Hepatocyte (in vitro differentiated cells): ENCODE results near the gene SLC9A7. TPM values are rescaled to one million over a fixed set of nuclear protein-coding genes. Genes with fewer than 3 reads are reported as not detected.

Experiments
- DNase-seq: peaks from one replicate; pipeline ENCODE4 v3.0.0-alpha.2; 2016; ENCODE audit warnings: low spot score
- H2AFZ ChIP-seq: fragments of 200-600 bp; sonication (generic); 2 replicates; pipeline ENCODE4 v1.6.0; 2016; ENCODE audit warnings: antibody characterized with exemption, mild to moderate bottlenecking
- H3K27ac ChIP-seq: fragments of 200-600 bp; sonication (generic); 2 replicates; pipeline ENCODE4 v1.5.1; 2016; ENCODE audit warnings: mild to moderate bottlenecking
- H3K27me3 ChIP-seq: fragments of 200-600 bp; sonication (generic); 2 replicates; pipeline ENCODE4 v1.6.1; 2016
- H3K36me3 ChIP-seq: fragments of 200-600 bp; sonication (generic); replicated peaks from 2 replicates; pipeline ENCODE4 v1.5.1; 2016; ENCODE audit warnings: low read depth; ENCODE audit not compliant: insufficient read depth
- H3K4me1 ChIP-seq: fragments of 200-600 bp; sonication (generic); 2 replicates; pipeline ENCODE4 v1.5.1; 2016; ENCODE audit warnings: mild to moderate bottlenecking, moderate library complexity; ENCODE audit not compliant: insufficient read depth
- H3K4me2 ChIP-seq: fragments of 200-600 bp; sonication (generic); 2 replicates; pipeline ENCODE4 v1.6.0; 2016
- H3K4me3 ChIP-seq: fragments of 200-600 bp; sonication (generic); 2 replicates; pipeline ENCODE4 v1.5.1; 2016; ENCODE audit warnings: mild to moderate bottlenecking
- H3K79me2 ChIP-seq: fragments of 200-600 bp; sonication (generic); 2 replicates; pipeline ENCODE4 v1.6.0; 2017; ENCODE audit warnings: mild to moderate bottlenecking
- H3K9me2 ChIP-seq: fragments of 200-600 bp; sonication (generic); replicated peaks from 2 replicates; pipeline ENCODE4 v1.6.0; 2017; ENCODE audit warnings: mild to moderate bottlenecking; ENCODE audit not compliant: insufficient read depth
- H3K9me3 ChIP-seq: fragments of 200-600 bp; sonication (generic); 2 replicates; pipeline ENCODE4 v1.5.1; 2016; ENCODE audit warnings: low read depth, mild to moderate bottlenecking
- H4K20me1 ChIP-seq: fragments of 200-600 bp; sonication (generic); 2 replicates; pipeline ENCODE4 v1.6.0; 2016; ENCODE audit warnings: mild to moderate bottlenecking; ENCODE audit not compliant: insufficient read depth, poor library complexity, severe bottlenecking
- EZH2 ChIP-seq: fragments of 200-600 bp; sonication (generic); IDR thresholded peaks from 2 replicates; pipeline ENCODE4 v1.6.1; 2016; ENCODE audit warnings: antibody characterized with exemption, mild to moderate bottlenecking, borderline replicate concordance
- EZH2phosphoT487 ChIP-seq: fragments of 200-600 bp; sonication (generic); IDR thresholded peaks from one replicate; pipeline ENCODE4 v1.6.1; 2018; ENCODE audit warnings: antibody characterized with exemption, mild to moderate bottlenecking, low read depth, moderate library complexity; ENCODE audit not compliant: unreplicated experiment, severe bottlenecking
- WGBS: methylation state at CpG from one replicate; pipeline ENCODE4 v1.1.6; 2016; ENCODE audit warnings: low lambda C conversion rate; ENCODE audit errors: missing lambda C conversion rate; 5-methylcytosine and 5-hydroxymethylcytosine counted together
- polyA plus RNA-seq: library from polyadenylated mRNA; unstranded; fragments of >200 nt; fragmentation: Nextera tagmentation; extraction: Ambion mirVana; gene quantifications from 2 replicates; pipeline ENCODE4 v1.2.1, GENCODE V29; 2016
- total RNA-seq: library from RNA; depleted of rRNA; stranded (reverse); fragments of >200 nt; gene quantifications from 2 replicates; pipeline ENCODE4 v1.2.3, GENCODE V29; 2014
- TF ChIP-seq, protein P1 (sequence below): fragments of 200-600 bp; sonication (generic); IDR thresholded peaks from 2 replicates; pipeline ENCODE4 v1.5.1; 2016; ENCODE audit warnings: antibody characterized with exemption, mild to moderate bottlenecking; ENCODE audit not compliant: poor library complexity

Gene SLC9A7
- total and polyA plus RNA-seq, 2 experiments from 2014 or later = 3.6 to 8.1 TPM

DNA sequence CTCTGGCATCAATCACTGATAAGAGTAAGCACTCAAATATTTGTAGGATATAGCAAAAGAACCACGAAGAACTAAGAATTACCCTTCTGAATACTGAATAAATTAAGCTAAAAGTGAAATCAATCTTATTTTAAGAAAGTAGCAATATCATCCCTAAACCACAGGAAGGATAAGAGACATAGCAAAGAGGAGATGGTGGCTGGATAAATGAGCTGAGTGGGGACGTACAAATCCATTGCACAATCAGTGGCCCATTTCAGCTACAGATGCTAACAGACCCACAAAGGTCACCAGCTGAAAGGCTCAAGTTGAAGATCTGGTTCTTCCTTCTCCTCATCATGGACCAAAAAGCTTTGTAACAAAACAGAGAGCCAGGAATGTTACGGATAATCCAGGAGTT lies 77.1 kb downstream of the SLC9A7 start:
- H3K4me1 ChIP-seq = no peaks in the 10 kb centered on the region
- H2AFZ ChIP-seq = no peak overlapping the region
- H3K9me3 ChIP-seq = no peaks in the 10 kb centered on the region
- no peak for DNase-seq
- TF ChIP-seq EZH2phosphoT487 = no peak
- TF ChIP-seq, protein P1, sequence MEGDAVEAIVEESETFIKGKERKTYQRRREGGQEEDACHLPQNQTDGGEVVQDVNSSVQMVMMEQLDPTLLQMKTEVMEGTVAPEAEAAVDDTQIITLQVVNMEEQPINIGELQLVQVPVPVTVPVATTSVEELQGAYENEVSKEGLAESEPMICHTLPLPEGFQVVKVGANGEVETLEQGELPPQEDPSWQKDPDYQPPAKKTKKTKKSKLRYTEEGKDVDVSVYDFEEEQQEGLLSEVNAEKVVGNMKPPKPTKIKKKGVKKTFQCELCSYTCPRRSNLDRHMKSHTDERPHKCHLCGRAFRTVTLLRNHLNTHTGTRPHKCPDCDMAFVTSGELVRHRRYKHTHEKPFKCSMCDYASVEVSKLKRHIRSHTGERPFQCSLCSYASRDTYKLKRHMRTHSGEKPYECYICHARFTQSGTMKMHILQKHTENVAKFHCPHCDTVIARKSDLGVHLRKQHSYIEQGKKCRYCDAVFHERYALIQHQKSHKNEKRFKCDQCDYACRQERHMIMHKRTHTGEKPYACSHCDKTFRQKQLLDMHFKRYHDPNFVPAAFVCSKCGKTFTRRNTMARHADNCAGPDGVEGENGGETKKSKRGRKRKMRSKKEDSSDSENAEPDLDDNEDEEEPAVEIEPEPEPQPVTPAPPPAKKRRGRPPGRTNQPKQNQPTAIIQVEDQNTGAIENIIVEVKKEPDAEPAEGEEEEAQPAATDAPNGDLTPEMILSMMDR = no peak
- TF ChIP-seq EZH2 = no peak
- H3K27me3 ChIP-seq = no peaks in the 10 kb centered on the region
- H3K36me3 ChIP-seq = no peaks in the 10 kb centered on the region
- 66% methylated on average over 3 of the region's 3 CpGs for WGBS
- no peaks in the 10 kb centered on the region for H3K9me2 ChIP-seq
- H3K4me3 ChIP-seq = no peak overlapping the region
- no peaks in the 10 kb centered on the region for H3K79me2 ChIP-seq
- no peak overlapping the region for H3K27ac ChIP-seq
- no peaks in the 10 kb centered on the region for H4K20me1 ChIP-seq
- no peak overlapping the region for H3K4me2 ChIP-seq

DNA sequence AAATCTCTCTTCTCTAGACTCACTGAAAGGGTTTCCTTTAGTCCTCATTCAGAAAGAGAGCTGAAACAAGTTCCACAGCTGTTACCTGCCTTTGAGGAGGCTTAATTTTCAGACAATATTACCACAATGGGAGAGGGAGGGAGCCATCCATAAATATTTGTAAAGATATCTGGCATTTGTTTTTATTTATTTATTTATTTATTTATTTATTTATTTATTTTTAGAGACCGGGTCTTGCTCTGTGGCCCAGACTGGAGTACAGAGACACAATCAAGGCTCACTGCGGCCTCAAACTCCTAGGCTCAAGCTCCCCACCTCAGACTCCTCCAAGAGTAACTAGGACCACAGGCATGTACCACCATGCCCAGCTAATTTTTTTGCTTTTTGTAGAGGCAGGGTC lies 80.7 kb downstream of the SLC9A7 start:
- Histone ChIP-seq H3K27me3 (no peaks in the 10 kb centered on the region), H3K79me2 (no peaks in the 10 kb centered on the region), H3K9me3 (no peaks in the 10 kb centered on the region), H3K9me2 (no peaks in the 10 kb centered on the region), H3K27ac (no peak overlapping the region), H3K4me2 (no peak overlapping the region), H4K20me1 (no peaks in the 10 kb centered on the region), H3K4me1 (no peaks in the 10 kb centered on the region), H3K36me3 (no peaks in the 10 kb centered on the region), H3K4me3 (no peak overlapping the region), H2AFZ (no peak overlapping the region)
- TF ChIP-seq EZH2 (no peak), EZH2phosphoT487 (no peak)
- TF ChIP-seq, protein P1 = no peak
- WGBS = 83% methylated on average over 2 of the region's 2 CpGs
- DNase-seq = no peak

DNA sequence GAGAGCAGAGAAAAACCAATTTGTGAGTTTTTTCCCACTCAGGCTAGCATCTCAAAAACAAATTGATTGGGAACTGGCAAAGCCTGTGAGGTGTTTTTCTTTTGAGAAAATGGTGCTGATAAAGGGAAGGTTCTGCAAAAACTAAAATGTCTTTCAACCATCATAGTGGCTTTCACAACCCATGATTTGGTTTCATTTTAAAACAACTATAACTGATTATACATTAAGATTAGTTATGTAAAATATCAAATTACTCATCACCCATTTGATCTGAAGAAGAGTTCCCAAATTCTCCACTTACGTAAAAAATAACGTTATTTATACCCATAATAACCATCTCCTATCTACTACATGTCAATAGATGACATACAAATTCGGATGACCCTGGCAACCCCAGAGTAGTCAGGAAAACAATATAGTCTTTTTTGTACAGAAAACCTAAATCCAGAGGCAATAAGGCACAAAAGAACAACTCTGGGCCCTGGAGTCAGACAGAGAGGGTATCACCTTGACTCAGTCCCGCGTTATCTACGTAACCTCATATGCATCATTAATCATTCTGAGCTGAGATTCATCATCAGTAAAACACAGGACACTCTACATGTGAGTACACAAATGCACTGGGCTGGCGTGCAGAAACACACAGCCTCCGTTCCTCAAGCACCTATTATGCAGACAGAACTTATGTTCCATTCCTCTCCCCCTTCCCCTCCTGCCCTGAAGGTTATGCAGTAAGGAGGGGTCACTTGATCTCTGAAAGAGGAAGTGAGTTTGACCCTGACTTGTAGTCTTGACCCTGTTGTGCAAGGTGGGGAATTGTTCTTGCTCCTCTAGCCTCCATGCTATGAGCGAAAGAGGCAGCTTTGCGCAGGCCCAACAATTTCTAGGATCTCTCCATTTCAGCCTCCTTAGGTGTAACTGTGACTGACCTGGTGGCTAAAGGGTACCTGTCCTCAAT lies 82.2 kb downstream of the SLC9A7 start:
- WGBS = 84% methylated on average over 10 of the region's 10 CpGs
- TF ChIP-seq, protein P1 = no peak
- TF ChIP-seq EZH2phosphoT487 = no peak
- no peak for TF ChIP-seq EZH2
- Histone ChIP-seq H2AFZ (no peak overlapping the region), H3K27me3 (no peaks in the 10 kb centered on the region), H4K20me1 (no peaks in the 10 kb centered on the region), H3K4me1 (no peaks in the 10 kb centered on the region), H3K9me2 (no peaks in the 10 kb centered on the region), H3K9me3 (no peaks in the 10 kb centered on the region), H3K36me3 (no peaks in the 10 kb centered on the region), H3K79me2 (no peaks in the 10 kb centered on the region), H3K4me2 (no peak overlapping the region), H3K4me3 (no peak overlapping the region), H3K27ac (no peak overlapping the region)
- no peak for DNase-seq
